ENCODE data around the gene PXDC1. TPM values are rescaled to one million over a fixed set of nuclear protein-coding genes. Genes with fewer than 3 reads are reported as not detected.

The PXDC1 gene
- polyA plus RNA-seq, 1 donor from 2014 or later = 9.5 TPM

DNA sequence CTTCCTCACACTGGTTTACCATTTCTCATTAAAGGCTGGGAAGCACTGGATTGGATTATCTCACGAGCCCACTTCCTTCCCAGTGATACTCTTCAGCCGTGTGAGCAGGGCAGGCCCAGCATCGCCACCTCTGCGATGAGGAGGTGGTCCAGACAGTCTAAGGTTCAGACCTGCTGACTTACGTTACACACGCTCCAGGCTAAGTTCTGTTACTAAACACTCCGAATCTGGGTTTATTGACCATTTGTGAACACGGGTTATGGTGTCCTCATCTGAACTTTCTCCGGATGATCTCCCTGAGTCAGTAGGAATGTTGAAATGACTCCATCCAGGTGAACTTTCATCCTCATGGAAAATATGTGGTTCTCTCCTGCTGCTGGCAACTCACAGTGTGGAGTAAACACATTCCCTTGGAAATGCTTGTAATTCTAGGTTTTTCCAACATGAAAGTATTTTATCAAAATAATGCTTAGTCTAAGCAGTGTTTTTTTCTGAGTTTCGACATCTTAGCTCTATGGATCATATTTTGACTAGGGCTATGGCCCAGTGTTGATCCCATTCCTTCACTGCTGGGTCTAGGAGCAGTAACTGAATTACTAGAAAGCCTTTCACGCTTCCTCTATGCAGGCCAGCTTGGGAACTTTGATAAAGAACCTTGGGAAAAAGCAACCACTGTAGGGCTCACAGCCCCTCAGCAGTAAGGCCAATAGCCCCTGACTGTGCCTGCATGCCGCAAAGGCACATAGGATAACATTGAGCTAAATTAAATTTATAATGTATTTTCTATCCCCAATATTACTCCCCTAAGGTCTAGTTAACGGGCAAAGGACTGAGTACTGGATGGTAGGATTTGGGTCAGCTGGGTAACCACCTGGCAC lies 37.7 kb upstream of the PXDC1 start:
- Mint-ChIP-seq H3K4me1 (peaks cover 20 to 28% (median 21%) of the 10 kb centered on the region in 3 donors), H3K36me3 (peaks cover 3% of the 10 kb centered on the region), H3K27me3 (no peaks in the 10 kb centered on the region), H3K27ac (no peak overlapping the region), H3K9me3 (peaks cover 0 to 3% (median 1%) of the 10 kb centered on the region in 3 donors), H3K4me3 (no peak overlapping the region)

GRCh38 chr6:3788408-3789017 lies 37.0 kb upstream of the PXDC1 start:
- Mint-ChIP-seq H3K27ac (no peak overlapping the region), H3K36me3 (peaks cover 3% of the 10 kb centered on the region), H3K4me1 (peaks cover 12 to 21% (median 13%) of the 10 kb centered on the region in 3 donors), H3K27me3 (no peaks in the 10 kb centered on the region), H3K4me3 (no peak overlapping the region), H3K9me3 (peaks cover 0 to 3% (median 1%) of the 10 kb centered on the region in 3 donors)

DNA sequence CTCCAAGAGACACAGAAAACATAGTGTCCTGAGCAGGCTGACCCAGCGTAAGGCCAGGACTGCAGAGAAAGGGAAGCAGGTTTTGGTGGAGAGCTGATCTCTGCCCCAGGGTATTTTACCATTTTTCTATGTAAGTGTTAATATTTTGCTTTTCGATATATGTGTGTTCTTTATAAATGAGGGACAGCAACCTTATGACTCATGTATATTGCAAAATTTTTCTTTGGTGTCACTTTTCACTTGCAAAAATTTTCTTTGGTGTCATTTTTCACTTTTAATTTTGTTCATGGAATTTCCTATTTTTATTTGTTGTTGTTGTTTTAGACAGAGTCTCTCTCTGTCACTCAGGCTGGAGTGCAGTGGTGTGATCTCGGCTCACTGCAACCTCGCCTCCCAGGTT lies 34.6 kb upstream of the PXDC1 start:
- peaks cover 0 to under 1% (median 0%) of the 10 kb centered on the region in 3 donors for H3K9me3 Mint-ChIP-seq
- no peak overlapping the region for H3K4me3 Mint-ChIP-seq
- no peaks in the 10 kb centered on the region for H3K36me3 Mint-ChIP-seq
- H3K27me3 Mint-ChIP-seq = no peaks in the 10 kb centered on the region
- no peak overlapping the region for H3K27ac Mint-ChIP-seq
- peaks cover 0 to 4% (median 0%) of the 10 kb centered on the region in 3 donors for H3K4me1 Mint-ChIP-seq

DNA sequence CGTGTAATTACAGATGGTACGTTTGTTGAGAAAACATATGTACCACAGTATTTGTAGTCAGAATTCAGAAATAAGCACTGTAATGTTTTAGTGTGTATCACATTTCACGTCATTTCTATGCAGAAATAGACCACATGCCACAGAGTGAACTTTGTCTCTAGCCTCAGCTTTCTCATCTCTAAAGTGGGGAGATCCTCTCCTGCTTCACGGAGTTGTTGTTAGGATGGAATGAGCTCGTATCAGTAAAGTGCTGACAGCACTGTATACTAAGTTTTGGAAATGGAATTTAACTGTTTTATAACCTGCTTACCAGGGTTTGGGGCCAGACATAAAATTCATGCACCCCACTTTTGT lies 34.2 kb upstream of the PXDC1 start:
- Mint-ChIP-seq H3K4me1 (peaks cover 0 to 1% (median 0%) of the 10 kb centered on the region in 3 donors), H3K27me3 (no peaks in the 10 kb centered on the region), H3K4me3 (no peak overlapping the region), H3K36me3 (no peaks in the 10 kb centered on the region), H3K9me3 (no peaks in the 10 kb centered on the region), H3K27ac (peak overlapping the region in 1 of 3 donors; percentile 8)

DNA sequence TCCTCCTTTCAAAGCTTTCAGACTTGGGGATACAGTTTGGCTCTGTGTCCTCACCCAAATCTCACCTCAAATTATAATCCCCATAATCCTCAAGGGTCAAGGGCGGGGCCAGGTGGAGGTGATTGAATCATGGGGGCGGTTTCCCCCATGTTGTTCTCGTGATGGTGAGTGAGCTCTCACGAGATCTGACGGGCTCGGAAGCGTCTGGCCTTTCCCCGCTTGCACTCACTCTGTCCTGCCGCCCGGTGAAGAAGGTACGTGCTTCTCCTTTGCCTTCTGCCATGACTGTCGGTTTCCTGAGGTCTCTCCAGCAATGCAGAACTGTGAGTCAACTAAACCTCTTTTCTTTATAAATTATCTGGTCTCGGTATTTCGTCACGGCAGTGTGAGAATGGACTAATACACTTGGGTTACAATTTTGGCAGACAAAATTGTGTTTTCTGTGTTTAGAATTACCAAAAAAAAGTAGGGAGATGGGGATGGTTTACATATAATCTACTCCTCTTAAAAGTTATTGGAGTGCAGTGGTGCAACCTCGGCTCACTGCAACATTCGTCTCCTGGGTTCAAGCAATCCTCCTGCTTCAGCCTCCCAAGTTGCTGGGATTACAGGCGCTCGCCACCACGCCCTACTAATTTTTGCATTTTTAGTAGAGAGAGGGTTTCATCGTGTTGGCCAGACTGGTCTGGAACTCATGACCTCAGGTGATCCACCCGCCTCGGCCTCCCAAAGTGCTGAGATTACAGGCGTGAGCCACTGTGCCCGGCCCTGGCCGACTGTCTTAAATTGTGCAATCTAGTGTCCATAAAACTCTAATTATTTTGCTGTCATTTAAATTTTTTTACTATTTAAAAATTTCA lies 33.6 kb upstream of the PXDC1 start:
- Mint-ChIP-seq H3K27ac (no peak overlapping the region), H3K27me3 (no peaks in the 10 kb centered on the region), H3K9me3 (no peaks in the 10 kb centered on the region)

DNA sequence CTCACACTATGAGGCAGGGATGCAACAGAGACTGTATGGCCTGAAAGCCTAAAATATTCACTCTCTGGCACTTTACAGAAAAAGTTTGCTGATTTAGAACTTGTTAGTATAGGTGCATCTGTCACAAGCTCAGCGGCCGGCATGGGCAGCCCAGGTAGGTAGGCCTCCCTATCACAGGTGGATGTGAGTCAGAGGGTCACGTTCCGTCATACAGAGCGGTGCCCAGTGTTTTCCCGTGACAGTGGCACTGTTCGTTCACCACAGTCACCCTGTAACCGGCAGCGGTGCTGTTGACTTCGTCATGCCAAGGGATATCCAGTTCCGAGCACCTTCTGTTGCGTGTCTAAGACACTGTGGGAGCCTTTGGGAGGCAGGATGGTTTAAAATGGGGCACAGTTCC lies 32.9 kb upstream of the PXDC1 start:
- Mint-ChIP-seq H3K9me3 (no peaks in the 10 kb centered on the region), H3K4me3 (no peak overlapping the region), H3K4me1 (no peaks in the 10 kb centered on the region), H3K27me3 (no peaks in the 10 kb centered on the region), H3K27ac (no peak overlapping the region), H3K36me3 (no peaks in the 10 kb centered on the region)

More for the DNA sequence above, 33.6 kb upstream of the PXDC1 start:
- Mint-ChIP-seq H3K36me3 (no peaks in the 10 kb centered on the region), H3K4me1 (peaks cover 0 to under 1% (median 0%) of the 10 kb centered on the region in 3 donors), H3K4me3 (no peak overlapping the region)

DNA sequence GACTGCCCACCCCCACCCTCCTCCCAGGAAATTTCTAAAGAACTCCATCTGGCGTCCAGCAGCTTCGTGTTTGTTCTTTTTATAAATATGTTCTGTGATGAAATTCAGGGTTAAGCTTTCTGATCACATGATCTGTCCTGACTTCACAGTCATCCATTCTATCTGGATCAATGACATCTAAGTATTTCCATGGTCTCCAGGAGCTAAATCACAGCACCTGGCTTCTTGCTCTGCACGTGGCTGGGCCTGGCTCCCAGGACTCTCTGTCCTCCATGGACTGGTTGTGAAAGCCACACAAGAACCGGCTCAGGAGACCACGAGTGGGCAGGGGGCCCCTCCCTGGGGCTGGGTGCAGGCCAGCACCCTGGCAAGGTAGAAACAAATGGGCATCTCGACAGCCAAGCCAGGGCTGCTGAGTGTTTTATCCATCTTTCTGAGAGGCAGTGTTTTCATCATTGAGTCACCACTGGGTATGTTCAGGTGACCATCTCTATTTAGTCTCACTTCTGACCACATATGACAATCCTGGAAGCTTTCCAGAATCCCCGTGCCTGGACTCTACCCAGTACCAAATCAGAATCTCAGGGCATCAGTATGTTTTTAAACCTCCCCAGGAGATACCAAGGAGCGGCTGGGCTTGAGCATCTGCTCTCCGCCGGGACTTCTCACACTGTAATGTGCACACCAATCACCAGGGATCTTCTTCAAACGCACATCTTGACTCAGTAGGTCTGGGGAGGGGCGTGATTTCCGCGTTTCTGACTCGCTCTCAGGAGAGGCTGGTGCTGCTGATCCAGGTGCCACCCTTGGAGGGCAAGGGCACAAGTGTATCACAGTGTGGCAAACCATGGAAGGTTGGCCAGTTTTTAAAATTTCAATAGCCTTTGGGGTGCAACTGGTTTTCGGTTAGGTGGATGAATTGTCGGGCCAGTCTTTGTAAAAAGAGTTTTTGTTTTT lies 31.6 kb upstream of the PXDC1 start:
- no peak overlapping the region for H3K4me3 Mint-ChIP-seq
- H3K36me3 Mint-ChIP-seq = no peaks in the 10 kb centered on the region
- H3K27ac Mint-ChIP-seq = no peak overlapping the region
- no peaks in the 10 kb centered on the region for H3K27me3 Mint-ChIP-seq
- H3K4me1 Mint-ChIP-seq = no peaks in the 10 kb centered on the region
- H3K9me3 Mint-ChIP-seq = no peaks in the 10 kb centered on the region

DNA sequence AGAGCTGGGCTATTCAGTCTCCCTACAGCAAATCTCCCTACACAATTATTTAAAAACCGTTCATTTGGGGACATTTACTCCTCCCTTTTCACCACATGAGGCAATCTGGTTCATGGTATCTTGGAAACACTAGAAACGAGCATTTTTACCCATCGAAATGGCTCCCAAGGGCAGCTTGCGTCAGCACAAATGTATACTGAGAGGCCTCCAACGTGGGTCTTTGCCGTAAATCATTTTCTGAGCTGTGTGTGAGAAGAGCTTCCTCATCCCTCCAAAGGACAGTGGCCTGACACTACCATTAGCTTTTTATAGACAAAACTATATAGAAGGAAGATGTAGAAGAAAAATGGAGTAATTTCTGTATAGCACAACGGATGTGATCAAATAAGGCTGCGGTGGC lies 30.0 kb upstream of the PXDC1 start:
- no peaks in the 10 kb centered on the region for H3K36me3 Mint-ChIP-seq
- no peaks in the 10 kb centered on the region for H3K9me3 Mint-ChIP-seq
- no peak overlapping the region for H3K4me3 Mint-ChIP-seq
- H3K4me1 Mint-ChIP-seq = peaks cover 0 to 2% (median 2%) of the 10 kb centered on the region in 3 donors
- H3K27ac Mint-ChIP-seq = no peak overlapping the region
- H3K27me3 Mint-ChIP-seq = no peaks in the 10 kb centered on the region

GRCh38 chr6:3779574-3779849 lies 28.0 kb upstream of the PXDC1 start:
- Mint-ChIP-seq H3K27ac (no peak overlapping the region), H3K4me1 (peaks cover 0 to 2% (median 2%) of the 10 kb centered on the region in 3 donors), H3K9me3 (no peaks in the 10 kb centered on the region), H3K36me3 (no peaks in the 10 kb centered on the region), H3K4me3 (no peak overlapping the region), H3K27me3 (no peaks in the 10 kb centered on the region)

DNA sequence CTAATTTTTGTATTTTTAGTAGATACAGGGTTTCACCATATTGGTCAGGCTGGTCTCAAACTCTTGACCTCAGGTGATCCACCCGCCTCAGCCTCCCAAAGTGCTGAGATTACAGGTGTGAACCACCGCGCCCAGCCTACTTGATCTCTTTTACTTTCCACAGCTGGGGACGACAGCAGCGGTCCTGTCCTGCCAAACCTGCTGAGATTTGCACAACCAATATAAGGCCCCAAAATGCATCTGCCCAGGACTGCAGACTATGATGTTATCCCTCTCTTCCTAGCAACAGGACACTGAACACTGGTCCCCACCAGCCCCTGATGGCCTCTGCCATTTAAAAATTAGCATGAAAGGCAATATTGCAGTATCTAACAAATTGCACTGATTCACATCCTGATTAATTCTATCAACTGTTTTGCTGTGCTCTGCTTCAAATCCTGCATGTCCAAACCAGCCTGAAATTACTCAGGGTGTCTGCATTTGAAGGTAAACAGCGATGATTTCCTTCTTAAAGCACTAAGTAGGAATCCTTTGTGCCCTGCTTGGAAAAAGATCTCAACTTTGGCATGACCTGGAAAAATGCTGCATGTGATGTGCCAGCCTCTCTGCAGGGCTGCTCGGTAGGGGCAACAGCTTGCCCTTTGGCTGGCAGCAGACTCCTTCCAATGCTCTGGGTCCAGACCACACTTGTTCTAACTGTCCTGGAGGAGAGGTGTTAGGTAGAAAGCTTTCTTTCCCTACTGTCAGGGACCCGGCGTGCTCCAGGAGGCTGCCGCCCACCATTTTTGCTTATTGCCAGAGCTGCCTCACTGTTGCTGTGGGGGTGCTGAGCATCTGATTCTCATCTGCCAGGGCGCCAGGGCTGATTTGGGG lies 27.4 kb upstream of the PXDC1 start:
- Mint-ChIP-seq H3K36me3 (no peaks in the 10 kb centered on the region), H3K9me3 (no peaks in the 10 kb centered on the region), H3K27ac (no peak overlapping the region), H3K27me3 (no peaks in the 10 kb centered on the region), H3K4me3 (no peak overlapping the region), H3K4me1 (peaks cover 0 to 2% (median 2%) of the 10 kb centered on the region in 3 donors)

- H3K36me3 Mint-ChIP-seq = peaks cover 2% of the 10 kb centered on the region
- H3K27me3 Mint-ChIP-seq = no peaks in the 10 kb centered on the region
- no peak overlapping the region for H3K27ac Mint-ChIP-seq
- peaks cover 0 to 4% (median 0%) of the 10 kb centered on the region in 3 donors for H3K9me3 Mint-ChIP-seq
- H3K4me3 Mint-ChIP-seq = no peak overlapping the region
- peaks cover 0 to 2% (median 2%) of the 10 kb centered on the region in 3 donors for H3K4me1 Mint-ChIP-seq
Observed at GRCh38 chr6:3777730-3778461, 26.4 kb upstream of the PXDC1 start.

DNA sequence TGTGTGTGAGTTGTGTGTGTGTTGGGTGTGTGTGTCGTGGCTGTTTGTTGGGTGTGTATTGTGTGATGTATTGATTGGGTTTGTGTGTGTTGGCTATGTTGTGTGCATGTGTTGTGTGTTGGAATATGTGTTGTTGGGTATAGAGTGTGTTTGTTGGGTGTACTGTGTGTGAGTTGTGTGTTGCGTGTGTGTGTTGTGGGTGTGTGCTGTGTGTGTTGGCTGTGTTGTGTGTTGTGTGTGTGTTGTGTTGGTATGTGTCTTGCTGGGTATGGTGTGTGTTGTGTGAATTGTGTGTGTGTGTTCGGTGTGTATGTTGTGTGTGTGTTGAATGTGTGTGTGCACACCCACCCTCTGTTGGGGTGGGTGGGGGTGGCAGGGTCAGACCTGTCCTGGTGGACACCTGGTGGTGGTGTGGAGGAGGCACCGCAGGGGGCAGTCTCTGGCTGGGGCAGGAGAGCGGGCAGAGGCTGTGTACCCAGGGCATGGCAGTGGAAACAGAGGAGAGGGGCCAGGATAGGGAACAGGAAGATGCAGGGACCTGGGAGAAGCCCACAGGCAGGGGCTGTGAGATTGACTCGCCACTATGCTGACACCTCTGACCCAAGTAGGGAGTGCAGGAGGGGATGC lies 25.5 kb upstream of the PXDC1 start:
- no peak overlapping the region for H3K4me3 Mint-ChIP-seq
- H3K36me3 Mint-ChIP-seq = peaks cover 2% of the 10 kb centered on the region
- H3K4me1 Mint-ChIP-seq = peaks cover 0 to 5% (median 2%) of the 10 kb centered on the region in 3 donors
- H3K27me3 Mint-ChIP-seq = no peaks in the 10 kb centered on the region
- H3K9me3 Mint-ChIP-seq = peaks cover 0 to 4% (median 0%) of the 10 kb centered on the region in 3 donors
- H3K27ac Mint-ChIP-seq = peak overlapping the region in 1 of 3 donors; percentile 78

GRCh38 chr6:3775847-3776246 lies 24.3 kb upstream of the PXDC1 start:
- Mint-ChIP-seq H3K9me3 (peaks cover 0 to 4% (median 0%) of the 10 kb centered on the region in 3 donors), H3K4me1 (peaks cover 1 to 6% (median 2%) of the 10 kb centered on the region in 3 donors), H3K36me3 (peaks cover 2% of the 10 kb centered on the region), H3K27me3 (no peaks in the 10 kb centered on the region), H3K4me3 (no peak overlapping the region), H3K27ac (no peak overlapping the region)

Measured in IgD-negative memory B cell (primary cell).